HepG2 (cell line): ENCODE results near the gene MAP3K3.

Experiments used
- ATRX ChIP-seq: sonication (generic); formaldehyde crosslinking; IDR thresholded peaks from 2 replicates; pipeline ENCODE4 v1.4.0; 2020; ENCODE audit warnings: missing genetic modification reagents, borderline replicate concordance
- GTF2F1 ChIP-seq: fragments of 150-350 bp; IDR thresholded peaks from 2 replicates; pipeline ENCODE4 v1.6.1; 2014; ENCODE audit warnings: low read length
- KAT7 ChIP-seq: IDR thresholded peaks from 2 replicates; pipeline ENCODE4 v1.6.1; 2018; ENCODE audit warnings: borderline replicate concordance, missing compliant biosample characterization
- SNAPC2 ChIP-seq: sonication (generic); formaldehyde crosslinking; IDR thresholded peaks from 2 replicates; pipeline ENCODE4 v1.8.1; 2022; ENCODE audit warnings: mild to moderate bottlenecking, missing genetic modification reagents
- ZNF550 ChIP-seq: sonication (generic); formaldehyde crosslinking; IDR thresholded peaks from 2 replicates; pipeline ENCODE4 v1.4.0; 2020; ENCODE audit warnings: mild to moderate bottlenecking, missing genetic modification reagents, borderline replicate concordance
- ZNF850 ChIP-seq: sonication (generic); formaldehyde crosslinking; conservative IDR thresholded peaks from 2 replicates; pipeline ENCODE4 v1.9.0; 2021; ENCODE audit warnings: mild to moderate bottlenecking, missing genetic modification reagents
- TF ChIP-seq, protein P1 (sequence below): sonication (generic); formaldehyde crosslinking; IDR thresholded peaks from 2 replicates; pipeline ENCODE4 v1.5.0; 2020; ENCODE audit warnings: mild to moderate bottlenecking, missing genetic modification reagents
- TF ChIP-seq, protein P2 (sequence below): sonication (generic); formaldehyde crosslinking; IDR thresholded peaks from 2 replicates; pipeline ENCODE4 v1.9.0; 2021; ENCODE audit warnings: missing genetic modification reagents, borderline replicate concordance
- TF ChIP-seq, protein P3 (sequence below): sonication (generic); formaldehyde crosslinking; IDR thresholded peaks from 2 replicates; pipeline ENCODE4 v1.8.1; 2023; ENCODE audit warnings: mild to moderate bottlenecking, missing genetic modification reagents

DNA sequence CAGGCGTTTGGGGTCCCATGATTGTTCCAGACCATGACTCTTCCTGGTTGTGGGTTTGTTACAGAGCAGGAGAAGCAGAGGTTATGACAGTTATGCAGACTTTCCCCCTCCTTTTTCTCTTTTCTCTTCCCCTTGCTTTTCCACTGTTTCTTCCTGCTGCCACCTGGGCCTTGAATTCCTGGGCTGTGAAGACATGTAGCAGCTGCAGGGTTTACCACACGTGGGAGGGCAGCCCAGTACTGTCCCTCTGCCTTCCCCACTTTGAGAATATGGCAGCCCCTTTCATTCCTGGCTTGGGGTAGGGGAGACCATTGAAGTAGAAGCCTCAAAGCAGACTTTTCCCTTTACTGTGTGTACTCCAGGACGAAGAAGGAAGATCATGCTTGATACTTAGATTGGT is 29.4 kb upstream of the MAP3K3 start:
- TF ChIP-seq SNAPC2 (CRISPR knock-in tag) (no peak), ZNF550 (CRISPR knock-in tag) (no peak), ZNF850 (no peak), KAT7 (no peak), GTF2F1 (no peak), ATRX (CRISPR knock-in tag) (no peak)
- TF ChIP-seq, protein P1, sequence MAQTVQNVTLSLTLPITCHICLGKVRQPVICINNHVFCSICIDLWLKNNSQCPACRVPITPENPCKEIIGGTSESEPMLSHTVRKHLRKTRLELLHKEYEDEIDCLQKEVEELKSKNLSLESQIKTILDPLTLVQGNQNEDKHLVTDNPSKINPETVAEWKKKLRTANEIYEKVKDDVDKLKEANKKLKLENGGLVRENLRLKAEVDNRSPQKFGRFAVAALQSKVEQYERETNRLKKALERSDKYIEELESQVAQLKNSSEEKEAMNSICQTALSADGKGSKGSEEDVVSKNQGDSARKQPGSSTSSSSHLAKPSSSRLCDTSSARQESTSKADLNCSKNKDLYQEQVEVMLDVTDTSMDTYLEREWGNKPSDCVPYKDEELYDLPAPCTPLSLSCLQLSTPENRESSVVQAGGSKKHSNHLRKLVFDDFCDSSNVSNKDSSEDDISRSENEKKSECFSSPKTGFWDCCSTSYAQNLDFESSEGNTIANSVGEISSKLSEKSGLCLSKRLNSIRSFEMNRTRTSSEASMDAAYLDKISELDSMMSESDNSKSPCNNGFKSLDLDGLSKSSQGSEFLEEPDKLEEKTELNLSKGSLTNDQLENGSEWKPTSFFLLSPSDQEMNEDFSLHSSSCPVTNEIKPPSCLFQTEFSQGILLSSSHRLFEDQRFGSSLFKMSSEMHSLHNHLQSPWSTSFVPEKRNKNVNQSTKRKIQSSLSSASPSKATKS (CRISPR knock-in tag): no peak
- TF ChIP-seq, protein P2, sequence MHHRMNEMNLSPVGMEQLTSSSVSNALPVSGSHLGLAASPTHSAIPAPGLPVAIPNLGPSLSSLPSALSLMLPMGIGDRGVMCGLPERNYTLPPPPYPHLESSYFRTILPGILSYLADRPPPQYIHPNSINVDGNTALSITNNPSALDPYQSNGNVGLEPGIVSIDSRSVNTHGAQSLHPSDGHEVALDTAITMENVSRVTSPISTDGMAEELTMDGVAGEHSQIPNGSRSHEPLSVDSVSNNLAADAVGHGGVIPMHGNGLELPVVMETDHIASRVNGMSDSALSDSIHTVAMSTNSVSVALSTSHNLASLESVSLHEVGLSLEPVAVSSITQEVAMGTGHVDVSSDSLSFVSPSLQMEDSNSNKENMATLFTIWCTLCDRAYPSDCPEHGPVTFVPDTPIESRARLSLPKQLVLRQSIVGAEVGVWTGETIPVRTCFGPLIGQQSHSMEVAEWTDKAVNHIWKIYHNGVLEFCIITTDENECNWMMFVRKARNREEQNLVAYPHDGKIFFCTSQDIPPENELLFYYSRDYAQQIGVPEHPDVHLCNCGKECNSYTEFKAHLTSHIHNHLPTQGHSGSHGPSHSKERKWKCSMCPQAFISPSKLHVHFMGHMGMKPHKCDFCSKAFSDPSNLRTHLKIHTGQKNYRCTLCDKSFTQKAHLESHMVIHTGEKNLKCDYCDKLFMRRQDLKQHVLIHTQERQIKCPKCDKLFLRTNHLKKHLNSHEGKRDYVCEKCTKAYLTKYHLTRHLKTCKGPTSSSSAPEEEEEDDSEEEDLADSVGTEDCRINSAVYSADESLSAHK (CRISPR knock-in tag): no peak
- TF ChIP-seq, protein P3, sequence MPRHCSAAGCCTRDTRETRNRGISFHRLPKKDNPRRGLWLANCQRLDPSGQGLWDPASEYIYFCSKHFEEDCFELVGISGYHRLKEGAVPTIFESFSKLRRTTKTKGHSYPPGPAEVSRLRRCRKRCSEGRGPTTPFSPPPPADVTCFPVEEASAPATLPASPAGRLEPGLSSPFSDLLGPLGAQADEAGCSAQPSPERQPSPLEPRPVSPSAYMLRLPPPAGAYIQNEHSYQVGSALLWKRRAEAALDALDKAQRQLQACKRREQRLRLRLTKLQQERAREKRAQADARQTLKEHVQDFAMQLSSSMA (CRISPR knock-in tag): no peak
